SH-SY5Y (cell line): Measurements from ENCODE around the gene EVA1A.

Experiments
- GATA2 ChIP-seq: IDR thresholded peaks from 2 replicates; pipeline ENCODE4 v1.6.1; 2011; ENCODE audit warnings: mild to moderate bottlenecking, low read depth, low read length
- GATA3 ChIP-seq: IDR thresholded peaks from 2 replicates; pipeline ENCODE4 v1.6.1; 2011; ENCODE audit warnings: low read depth, mild to moderate bottlenecking, low read length, moderate library complexity

The EVA1A gene

DNA sequence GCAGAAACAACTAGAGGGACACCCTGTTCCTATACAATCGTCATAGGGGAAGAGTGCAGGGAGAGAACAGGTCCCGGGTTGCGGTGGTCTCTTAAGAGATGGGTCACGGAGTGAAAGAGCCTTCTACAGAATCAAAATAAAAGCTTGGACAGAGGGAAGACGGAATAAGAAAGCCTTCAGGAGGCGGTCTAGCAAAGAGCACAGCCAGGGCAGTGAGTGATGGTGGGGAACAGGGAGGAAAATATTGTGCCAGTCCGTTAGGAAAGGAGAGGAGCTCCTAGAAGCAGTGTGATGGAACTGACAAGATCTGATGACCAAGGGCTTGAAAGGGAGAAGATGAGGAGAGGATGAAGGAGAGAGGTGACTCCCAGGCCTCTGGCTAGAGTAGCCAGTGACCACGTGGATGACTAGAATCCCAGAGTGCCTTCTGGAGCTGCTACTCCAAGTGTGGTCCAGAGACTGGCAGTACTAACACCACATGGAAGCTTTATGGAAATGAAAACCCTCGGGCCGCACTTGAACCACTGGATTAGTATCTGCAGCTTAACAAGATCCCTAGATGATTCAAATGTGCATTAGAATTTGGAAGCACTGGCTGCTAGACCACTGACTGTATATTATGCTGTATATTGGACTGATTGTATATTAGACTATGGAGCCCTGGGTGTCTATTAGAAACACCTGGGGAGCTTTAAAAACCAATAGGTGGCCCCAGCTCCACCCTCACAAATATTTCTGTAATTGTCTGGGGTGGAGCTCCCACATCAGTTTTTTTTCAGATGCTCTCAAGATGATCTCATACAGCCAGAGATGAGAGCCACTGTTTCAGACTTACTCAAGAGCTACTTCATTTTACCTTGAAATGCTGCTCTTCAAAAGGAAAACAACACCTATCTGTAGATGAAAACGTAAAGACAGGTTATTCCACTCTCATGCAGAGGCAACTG lies 1.1 kb upstream of the EVA1A start:
- no peak for TF ChIP-seq GATA2
- TF ChIP-seq GATA3: no peak

DNA sequence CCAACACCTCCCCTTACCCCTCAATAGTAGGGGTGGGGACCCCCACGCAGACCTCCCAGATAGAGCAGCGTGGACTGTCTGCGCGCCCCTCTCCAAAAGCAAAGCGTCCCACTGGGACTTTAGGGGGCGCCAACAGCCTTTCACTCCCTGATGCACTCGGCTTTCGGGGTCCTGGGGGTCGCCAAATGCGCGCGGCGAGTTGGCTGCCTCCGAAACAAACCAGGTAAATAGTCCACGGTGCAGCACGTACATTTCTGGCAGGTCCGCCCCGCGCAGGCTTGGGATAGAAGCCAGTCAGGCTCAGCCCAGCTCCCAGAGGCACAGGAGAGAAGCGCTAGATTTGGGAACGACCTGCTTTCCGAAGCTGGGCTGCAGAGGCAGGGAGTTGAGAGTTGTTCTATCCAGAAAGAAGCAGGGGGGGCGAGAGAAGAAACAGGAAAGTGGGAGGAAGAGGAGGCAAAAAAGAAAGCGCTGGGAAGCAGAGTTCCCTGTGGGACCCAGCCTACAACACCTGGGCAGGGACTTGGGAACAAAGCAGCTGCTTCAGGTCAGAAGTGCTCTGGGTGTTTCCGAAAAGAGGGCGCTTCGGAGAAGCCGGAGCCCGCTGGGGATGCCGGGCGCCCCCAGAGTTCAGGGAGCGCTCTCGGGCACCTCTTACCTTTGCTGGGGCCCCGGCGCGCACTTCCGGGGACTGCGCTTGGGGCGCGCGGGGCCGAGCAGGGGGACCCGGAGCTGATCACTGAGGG lies 544 bp downstream of the EVA1A start:
- TF ChIP-seq GATA3 (no peak), GATA2 (no peak)

DNA sequence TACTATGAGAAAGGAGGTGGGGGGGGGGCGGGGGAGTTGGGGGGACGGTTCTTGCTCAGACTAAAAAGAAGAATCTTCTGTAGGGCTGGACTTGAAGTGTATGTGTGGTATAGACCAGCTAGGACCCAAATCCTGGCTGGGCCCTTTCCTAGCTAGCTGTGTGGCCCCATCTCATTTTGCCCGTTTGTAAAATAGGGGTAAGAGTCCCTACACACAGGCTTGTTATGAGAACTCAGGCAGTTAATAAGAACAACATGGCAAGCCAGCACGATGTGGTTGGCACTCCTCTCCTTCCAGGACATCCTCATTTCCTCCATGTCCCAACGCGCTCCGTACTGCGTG lies 1.1 kb downstream of the EVA1A start:
- TF ChIP-seq GATA3 (no peak), GATA2 (no peak)

DNA sequence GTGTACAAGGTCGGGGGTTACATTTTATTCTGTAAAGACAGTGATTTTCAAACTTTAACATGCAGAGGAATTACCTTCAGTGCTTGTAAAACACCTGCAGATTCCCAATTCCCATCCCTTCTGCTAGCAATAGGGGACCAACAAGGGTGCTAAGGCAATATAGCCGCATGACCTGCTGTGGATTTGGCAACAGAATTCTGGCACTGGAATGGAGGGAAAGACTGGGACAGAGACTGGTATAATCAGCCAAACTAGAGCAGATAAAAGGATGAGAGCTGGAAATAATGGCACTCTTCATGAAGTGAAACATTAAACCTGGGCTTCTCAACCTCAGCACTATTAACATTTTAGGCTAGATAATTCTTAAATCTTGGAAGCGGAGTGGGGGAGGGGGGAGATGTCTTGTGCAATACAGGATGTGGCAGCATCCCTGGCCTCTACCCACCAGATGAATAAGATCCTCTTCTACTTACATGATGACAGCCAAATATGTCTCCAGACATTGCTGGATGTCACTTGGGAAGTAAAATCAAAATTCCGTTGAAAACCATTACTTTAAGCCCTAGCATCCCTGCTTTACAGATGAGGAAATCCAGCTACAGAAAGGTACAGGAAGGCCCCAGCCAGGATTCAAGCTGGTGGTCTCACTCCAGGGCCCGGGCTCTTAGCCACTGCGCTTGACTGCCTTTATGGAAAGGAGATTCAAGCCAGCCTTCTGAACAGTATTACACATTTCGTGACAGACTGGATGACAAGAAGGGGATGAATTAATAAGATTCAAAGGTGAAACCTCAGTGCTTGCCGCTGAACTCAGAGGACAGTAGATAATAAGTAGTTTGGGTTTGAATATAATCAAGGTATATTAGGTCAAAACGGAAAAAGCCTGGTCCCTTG lies 1.7 kb downstream of the EVA1A start:
- TF ChIP-seq GATA2: no peak
- no peak for TF ChIP-seq GATA3

DNA sequence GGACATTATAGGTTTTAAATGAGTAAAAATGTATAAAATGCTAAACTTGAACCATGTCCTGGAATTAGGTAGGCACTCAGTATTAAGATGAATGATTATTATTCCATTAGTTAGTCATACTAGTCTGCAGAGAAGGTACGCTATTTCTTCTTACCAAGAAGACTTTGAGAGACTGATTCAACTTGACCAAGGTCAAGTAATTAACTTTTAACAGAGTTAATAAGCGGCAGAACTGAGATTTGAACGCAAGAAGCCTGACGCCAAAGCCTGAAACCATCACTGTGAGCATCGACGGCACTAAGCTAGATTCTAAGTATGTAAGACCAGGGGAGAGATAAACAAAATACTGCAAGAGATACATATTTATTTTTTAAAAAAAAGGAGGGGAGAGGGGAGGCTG lies 2.6 kb downstream of the EVA1A start:
- TF ChIP-seq GATA3: no peak
- TF ChIP-seq GATA2: no peak

DNA sequence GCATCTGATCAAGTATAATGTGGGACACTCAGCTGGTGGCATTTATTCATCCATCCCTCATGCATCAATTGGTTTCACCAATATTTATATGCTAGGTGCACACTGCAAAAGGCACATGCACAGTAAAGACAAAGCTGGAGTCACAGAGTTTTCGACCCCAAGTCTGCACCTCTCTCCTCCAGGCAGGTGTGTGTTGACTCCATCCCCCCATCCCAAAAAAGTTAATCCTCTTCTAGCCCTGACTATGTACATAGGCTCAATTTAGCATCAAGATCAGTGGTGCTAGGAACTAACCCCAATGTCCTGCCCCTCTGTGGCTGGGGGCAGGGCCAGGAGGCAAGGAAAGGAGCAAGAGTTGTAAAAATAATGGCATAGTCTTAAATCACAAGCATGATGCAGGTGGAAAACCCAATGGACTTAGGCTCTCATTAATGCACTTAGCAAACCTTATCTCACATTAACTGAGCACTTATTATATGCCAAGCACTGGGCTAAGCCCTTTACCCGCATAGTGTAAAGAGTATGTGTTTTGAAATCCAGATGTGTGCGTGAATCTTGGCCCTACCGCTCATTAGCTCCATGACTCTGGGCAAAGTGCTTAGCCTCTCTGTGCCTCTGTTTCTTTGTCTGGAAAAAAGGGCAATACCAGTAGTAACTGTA lies 3.1 kb downstream of the EVA1A start:
- TF ChIP-seq GATA2 (no peak), GATA3 (no peak)

DNA sequence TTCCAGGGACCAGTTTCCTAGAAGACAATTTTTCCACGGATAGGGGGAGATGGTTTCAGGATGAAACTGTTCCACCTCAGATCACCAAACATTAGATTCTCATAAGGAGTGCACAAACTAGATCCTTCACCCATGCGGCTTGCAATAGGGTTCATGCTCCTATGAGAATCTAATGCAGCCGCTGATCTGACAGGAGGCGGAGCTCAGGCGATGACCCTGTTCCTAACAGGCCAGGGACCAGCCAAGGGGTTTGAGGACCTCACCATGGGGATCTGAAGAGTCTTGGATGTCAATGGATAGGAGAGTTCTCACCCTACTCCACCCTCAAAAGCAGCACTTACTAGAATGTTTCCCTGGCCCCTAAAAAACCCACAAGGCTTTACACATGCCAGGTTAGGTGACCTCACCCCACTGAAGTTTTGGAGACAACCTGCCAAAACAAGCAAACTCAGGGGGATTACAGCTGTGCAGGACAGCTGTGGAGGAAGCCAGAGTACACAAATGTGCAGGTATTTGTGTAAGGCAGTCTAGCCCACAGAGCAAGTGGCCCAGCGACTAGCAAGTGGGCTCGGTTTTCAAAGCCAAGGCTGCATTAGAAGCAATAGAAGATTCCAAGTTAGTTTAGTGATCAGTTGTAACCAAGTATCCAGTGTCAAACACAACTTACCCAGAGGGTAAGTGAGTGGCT lies 3.9 kb downstream of the EVA1A start:
- TF ChIP-seq GATA2 (no peak), GATA3 (no peak)

DNA sequence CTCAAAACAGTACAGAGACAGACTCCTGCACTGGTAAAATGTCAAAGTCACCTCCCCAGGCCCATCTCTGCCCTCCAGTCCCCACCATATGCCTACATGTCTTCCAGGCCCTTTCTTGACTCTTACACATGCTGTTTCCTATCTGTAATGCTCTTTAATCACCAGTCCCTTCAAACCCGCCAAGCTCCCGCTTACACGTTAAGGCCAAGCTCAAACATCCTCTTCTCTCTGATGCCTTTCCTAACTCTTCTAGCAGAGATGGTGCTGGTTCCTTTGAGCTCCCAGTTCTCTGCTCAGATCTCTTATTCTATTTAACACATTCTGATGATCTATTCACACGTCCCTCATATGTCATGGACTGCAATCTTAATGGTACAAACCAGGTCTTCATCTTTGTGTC lies 5.0 kb downstream of the EVA1A start:
- TF ChIP-seq GATA3: no peak
- no peak for TF ChIP-seq GATA2

DNA sequence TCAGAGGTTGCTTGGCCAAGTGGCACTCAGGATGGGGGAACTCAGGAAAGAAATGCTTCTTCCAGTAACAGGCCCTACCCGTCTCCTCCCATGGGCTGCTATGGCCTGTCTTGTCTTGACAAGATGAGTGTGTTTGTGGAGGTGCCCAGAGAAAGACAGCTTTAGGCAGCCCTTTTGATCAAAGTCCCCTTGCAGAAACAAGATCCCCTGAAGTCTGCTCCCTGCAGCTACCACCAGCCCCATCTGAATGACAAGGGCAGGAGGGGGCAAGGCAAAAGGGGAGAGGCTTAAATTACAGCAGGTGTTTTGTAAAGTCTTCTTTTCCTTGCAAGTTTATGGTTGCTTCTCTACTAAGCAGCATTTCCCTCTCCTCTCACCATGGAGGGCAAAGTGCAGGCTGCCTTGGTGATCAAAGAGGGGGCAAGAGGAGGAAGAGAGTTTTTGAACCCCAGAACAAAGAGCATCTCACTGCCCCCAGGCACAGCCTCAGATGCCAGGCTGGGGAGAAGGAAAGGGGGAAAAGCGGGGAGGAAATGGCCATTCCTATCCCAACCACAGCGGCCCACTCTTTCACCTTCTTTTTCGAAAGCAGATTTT lies 6.7 kb downstream of the EVA1A start:
- TF ChIP-seq GATA3 (no peak), GATA2 (no peak)

DNA sequence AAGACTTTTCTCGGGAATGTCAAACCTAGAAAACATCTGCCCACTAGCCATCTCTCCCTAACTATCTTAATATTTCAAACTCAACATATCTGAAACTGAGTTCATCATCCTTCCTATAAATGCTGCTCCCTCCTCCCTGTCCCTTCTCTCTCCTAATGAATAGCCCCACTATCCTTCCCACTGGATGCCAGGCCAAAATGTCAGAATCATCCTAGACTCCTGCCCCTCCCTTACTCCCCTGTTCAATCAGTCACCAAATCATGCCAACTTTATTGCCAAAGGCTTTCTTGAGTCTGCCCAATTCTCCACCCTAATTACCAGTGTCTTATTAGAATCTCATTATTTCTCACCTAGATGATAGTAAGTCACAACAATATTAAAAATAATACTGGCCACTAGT lies 8.5 kb downstream of the EVA1A start:
- TF ChIP-seq GATA3 (no peak), GATA2 (no peak)

DNA sequence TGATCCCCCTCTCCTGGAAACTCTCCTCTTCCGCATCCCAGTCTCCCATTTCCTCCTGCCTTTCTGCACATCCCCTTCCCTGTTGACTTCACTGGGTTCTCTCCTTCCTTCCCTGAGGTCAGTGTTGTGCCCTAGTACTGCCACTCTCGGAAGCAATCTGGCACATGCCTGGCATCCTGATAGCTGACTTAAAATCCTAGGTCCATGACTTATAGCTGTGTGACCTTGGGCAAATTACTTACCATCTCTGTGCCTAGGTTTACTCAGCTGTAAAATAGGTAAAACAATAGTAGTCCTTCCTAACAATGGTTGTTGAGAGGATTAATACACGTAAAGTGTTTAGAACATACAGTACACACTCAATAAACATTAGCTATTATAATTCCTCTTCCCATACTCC lies 9.3 kb downstream of the EVA1A start:
- TF ChIP-seq GATA2 (no peak), GATA3 (no peak)

DNA sequence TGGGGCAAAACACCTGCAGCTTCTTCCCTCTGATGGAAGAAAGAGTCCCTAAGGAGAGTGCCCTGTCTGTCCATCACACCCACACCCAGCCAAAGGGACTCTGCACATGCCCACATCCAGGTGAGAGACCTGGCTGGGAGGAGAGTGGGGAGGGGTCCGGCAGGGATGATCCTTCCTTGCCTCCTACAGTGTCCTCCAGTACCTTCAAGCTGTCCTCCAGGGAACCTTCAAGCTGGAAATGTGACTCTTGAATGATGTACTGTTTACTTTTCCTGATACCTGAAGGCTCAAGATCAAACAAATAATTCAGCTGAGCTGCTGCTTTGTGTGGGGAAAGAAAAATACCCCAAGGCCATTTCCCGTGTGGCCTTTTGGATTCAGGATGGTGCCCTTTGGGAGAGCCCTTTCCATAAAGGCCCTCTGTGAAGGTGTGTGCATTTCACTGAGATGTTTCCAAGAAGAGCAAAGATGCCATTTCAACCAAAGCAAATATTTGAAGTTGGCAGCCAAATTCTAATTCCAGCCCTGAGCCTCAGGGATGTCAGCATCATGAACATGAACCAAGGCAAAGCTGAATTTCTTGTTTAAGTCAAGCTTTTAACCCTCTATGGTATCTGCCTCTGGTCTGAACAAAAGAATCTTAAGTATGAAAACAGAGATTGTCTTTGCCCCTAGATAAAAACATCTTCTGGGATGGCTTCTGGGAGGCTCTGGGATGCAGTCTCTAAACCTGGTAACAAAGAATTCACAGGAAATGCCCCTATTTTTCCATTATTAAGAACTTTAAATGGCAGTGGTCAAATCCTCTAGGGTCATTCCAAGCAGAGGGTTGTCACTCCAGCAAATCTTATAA lies 11.1 kb downstream of the EVA1A start:
- TF ChIP-seq GATA3: no peak
- no peak for TF ChIP-seq GATA2
